Effector memory CD4-positive, alpha-beta T cell (primary cell): ENCODE data around the gene SLF2.

Experiments used
- DNase-seq, 3 donors: peaks; one replicate each; pipeline ENCODE4 v3.0.0-alpha.2; 2020
- H3K27ac ChIP-seq: 2 replicates; pipeline ENCODE4 v1.7.0; 2013; ENCODE audit warnings: mild to moderate bottlenecking, low read length, moderate library complexity; ENCODE audit not compliant: insufficient read depth, poor library complexity, severe bottlenecking
- H3K27me3 ChIP-seq: replicated peaks from 2 replicates; pipeline ENCODE4 v1.7.0; 2013; ENCODE audit warnings: mild to moderate bottlenecking, low read length; ENCODE audit not compliant: insufficient read depth, control insufficient read depth, poor library complexity, severe bottlenecking
- H3K36me3 ChIP-seq: 2 replicates; pipeline ENCODE4 v1.7.0; 2013; ENCODE audit warnings: mild to moderate bottlenecking, low read length, moderate library complexity; ENCODE audit not compliant: control insufficient read depth, insufficient read depth
- H3K4me1 ChIP-seq: 2 replicates; pipeline ENCODE4 v1.7.0; 2013; ENCODE audit warnings: low read length, mild to moderate bottlenecking; ENCODE audit not compliant: control insufficient read depth, insufficient read depth, poor library complexity, severe bottlenecking
- H3K4me3 ChIP-seq: 2 replicates; pipeline ENCODE4 v1.7.0; 2013; ENCODE audit warnings: low read length, low read depth, mild to moderate bottlenecking; ENCODE audit not compliant: insufficient read depth, poor library complexity, severe bottlenecking
- H3K9me3 ChIP-seq: 2 replicates; pipeline ENCODE4 v1.7.0; 2013; ENCODE audit warnings: mild to moderate bottlenecking, low read length, moderate library complexity; ENCODE audit not compliant: control insufficient read depth

The SLF2 gene

DNA sequence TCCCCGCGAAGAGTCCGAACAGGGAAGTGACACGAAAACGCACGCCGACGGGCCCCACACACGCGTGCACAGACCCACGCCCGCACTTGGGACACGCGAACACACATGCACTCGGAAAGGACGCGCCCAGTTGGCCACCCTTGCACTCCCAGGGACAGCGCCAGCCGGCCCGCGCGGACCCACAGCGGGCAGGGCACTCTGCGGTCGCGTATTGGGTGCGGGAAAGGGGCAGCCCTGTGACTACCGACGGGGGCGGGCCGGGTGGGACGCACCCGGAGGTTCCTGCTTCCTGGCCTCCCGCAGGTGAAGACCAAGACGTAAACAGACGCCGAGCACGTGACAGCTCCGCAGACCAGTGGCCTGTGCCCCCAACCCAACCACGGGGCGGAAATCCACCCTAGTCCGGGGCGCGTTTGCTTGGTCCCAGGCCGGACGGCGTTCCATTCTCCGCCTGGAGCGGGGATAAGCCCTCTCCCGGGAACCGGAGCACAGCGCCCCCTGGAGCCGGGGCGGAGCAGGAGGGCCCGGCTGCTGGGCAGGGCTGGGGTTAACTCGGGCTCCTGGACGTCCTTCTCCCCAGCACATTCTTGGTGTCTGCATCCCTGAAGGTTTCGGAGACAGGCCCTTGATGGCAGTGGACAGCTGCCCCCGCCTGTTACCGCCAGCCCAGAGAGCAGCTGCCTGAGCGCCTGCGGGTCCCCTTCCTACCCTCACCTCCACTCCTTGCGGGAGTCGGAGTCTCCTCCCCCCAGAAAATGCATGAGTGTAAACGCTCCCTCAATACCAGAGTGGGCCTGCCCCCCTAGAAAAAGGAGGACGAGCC is 84.8 kb downstream of the SLF2 start:
- peaks cover 28% of the 10 kb centered on the region for H3K4me1 ChIP-seq

DNA sequence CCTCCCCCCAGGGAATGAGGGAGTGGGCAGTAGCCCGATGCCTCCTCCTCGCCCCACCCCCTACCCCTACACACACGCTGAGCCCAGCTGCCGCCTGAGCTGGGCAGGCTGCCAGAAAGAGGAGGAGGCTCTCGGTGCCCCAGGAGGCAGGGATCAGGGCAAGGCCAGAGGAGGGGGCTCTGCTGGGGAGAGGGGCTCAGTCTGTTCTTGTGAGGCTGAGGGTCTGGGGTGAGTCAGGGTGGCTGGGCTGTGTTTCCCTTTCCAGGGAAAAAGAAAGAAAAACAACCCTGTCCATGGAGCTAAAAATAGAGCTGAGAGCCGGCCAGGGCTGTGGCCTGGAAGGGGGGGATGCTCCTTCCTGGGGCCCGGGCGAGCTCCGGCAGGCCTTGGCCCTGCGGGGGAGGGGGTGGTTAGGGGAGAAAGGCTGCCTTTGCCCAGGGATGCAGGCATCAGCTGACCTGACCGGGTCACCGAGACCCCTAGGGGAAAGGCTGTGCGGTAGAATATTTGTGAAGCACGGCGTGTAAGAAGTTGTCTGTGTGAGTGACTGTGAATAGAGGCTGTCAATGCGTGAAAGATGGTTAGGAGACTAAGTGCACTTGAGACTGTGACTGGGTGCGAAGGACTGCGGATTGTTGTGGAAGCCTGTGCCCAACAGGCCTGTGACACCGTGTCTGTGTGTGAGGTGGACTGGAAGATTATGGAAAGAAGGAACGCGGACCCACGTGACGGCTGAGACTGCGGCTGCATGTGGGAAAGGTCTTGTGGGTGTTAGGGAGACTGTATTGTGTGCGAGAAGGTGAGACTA is 85.6 kb downstream of the SLF2 start:
- Histone ChIP-seq H3K27ac (peak overlapping the region; percentile 84), H3K4me1 (peaks cover 28% of the 10 kb centered on the region), H3K36me3 (peaks cover 8% of the 10 kb centered on the region), H3K4me3 (peak overlapping the region; percentile 93), H3K27me3 (no peaks in the 10 kb centered on the region), H3K9me3 (no peaks in the 10 kb centered on the region)
- DNase-seq, result peak in 2 of 3 donors; percentile 48 to 54

More for the DNA sequence above, 84.8 kb downstream of the SLF2 start:
- peak overlapping the region; percentile 93 for H3K4me3 ChIP-seq
- H3K27ac ChIP-seq, result peak overlapping the region; percentile 84
- H3K9me3 ChIP-seq, result no peaks in the 10 kb centered on the region
- no peaks in the 10 kb centered on the region for H3K27me3 ChIP-seq
- peaks cover 8% of the 10 kb centered on the region for H3K36me3 ChIP-seq
- peak; percentile 46 to 67 (median 55) for DNase-seq

DNA sequence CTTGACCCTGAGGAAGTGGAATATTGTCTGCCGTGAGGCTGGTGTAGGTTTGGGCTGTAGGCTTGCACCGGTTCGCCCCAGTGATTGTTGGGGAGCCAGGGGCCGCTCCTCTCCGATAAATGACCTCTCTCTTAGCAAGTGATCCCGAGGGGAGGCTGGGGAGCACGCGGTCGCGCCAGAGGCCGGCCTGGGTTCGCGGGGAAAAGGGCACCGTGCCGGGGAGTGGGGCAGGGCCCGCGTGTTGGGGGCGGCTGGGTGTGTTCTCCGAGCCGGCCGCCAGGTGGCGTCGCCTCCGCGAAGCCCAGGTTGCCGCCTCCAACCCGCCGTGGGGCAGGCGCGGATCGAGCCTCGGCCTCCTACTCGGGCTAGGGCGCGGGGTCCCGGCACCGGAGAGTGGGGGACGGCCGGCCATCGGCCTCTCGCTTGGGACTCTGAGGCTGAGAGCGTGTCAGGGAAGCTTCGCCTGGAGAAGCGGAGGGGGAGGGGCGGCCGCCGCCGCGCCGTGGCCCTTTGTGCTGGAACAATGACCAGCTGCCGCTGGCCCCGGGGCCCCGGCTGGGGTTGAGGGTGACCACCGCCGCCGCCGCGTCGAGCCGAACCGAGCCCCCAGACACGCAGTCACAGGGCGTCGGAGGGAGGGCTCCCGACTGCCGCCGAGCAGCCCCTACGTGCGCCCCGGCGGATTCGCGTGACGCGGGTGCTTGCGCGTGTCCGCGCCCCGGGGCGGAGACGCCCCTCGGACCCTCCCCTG is 86.4 kb downstream of the SLF2 start:
- H3K4me3 ChIP-seq, result peak overlapping the region; percentile 93
- peaks cover 28% of the 10 kb centered on the region for H3K4me1 ChIP-seq
- peak; percentile 55 to 66 (median 56) for DNase-seq
- H3K27me3 ChIP-seq, result no peaks in the 10 kb centered on the region
- H3K9me3 ChIP-seq, result no peaks in the 10 kb centered on the region
- peak overlapping the region; percentile 84 for H3K27ac ChIP-seq
- peaks cover 6% of the 10 kb centered on the region for H3K36me3 ChIP-seq

DNA sequence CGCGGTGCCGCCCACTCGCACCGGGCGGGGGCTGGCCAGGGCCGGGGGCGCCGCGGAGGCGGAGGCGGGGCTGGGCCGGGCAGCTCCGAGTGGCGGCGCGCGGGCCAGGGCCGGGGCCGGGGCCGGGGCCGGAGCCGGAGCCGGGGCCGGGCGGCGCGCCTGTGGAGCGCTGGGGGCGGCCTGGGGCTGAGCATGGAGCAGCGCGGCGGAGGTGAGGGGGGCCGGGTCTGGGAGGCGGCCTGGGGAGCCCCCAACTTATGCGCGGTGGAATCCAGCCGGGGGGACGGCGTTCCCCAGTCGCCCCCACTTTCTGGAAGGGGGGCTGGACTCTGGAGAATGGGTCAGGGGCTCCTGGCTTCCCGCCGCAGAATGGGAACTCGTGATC is 87.0 kb downstream of the SLF2 start, which contains the start of gene LZTS2:
TSS of gene LZTS2 (plus strand) at position 67 of the 385 bp plus-strand sequence. CDS start 2,731 bp downstream, outside the sequence.
- peak within 1 kb of the TSS; percentile 84 for H3K27ac ChIP-seq
- peaks cover 6% of the 10 kb centered on the region for H3K36me3 ChIP-seq
- DNase-seq, result no peak
- H3K27me3 ChIP-seq, result no peaks in the 10 kb centered on the region
- peak within 1 kb of the TSS; percentile 93 for H3K4me3 ChIP-seq
- H3K4me1 ChIP-seq, result peaks cover 28% of the 10 kb centered on the region
- H3K9me3 ChIP-seq, result no peaks in the 10 kb centered on the region

DNA sequence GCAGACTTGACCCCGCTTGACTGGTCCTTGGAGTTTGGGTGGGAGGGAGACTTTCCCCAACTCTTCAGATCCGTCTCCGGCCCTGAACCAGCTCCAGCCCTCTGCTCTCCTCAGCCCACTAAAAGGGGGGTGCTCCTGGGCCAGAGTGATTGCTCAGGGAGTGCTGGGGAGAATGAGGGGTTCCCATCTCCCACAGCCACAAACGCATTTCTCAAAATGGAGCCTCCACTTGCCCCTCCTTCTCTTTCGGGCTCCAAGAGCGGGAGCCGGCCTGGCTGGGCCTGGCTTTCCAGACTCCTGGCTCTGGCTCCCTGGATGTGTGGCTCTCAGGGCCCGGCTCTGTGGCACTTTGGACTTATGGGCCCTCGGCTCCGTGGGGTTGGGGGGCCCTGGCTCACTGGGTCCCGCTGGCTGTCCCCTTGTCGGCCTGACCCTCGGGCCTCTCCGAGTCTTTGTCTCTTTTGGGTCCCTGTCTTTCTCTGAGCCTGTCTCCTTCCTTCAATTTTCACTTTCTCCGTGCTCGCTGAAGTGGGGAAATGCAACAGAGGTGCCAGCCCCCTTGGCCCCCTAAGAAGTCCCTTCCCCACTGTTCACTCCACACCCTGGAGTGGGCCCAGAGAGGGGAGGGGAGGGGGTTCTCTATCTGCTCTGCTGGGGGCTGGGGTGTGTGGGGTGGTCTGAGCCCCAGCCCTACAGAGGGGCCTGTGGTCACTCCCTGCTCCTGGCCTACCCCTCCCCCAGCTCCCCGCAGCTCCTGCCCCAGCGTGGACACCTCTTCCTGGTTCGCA is 87.6 kb downstream of the SLF2 start:
- H3K36me3 ChIP-seq, result peaks cover 9% of the 10 kb centered on the region
- H3K27ac ChIP-seq, result no peak overlapping the region
- peak overlapping the region; percentile 35 for H3K4me3 ChIP-seq
- H3K27me3 ChIP-seq, result no peaks in the 10 kb centered on the region
- DNase-seq, result no peak
- H3K9me3 ChIP-seq, result no peaks in the 10 kb centered on the region
- peaks cover 28% of the 10 kb centered on the region for H3K4me1 ChIP-seq

DNA sequence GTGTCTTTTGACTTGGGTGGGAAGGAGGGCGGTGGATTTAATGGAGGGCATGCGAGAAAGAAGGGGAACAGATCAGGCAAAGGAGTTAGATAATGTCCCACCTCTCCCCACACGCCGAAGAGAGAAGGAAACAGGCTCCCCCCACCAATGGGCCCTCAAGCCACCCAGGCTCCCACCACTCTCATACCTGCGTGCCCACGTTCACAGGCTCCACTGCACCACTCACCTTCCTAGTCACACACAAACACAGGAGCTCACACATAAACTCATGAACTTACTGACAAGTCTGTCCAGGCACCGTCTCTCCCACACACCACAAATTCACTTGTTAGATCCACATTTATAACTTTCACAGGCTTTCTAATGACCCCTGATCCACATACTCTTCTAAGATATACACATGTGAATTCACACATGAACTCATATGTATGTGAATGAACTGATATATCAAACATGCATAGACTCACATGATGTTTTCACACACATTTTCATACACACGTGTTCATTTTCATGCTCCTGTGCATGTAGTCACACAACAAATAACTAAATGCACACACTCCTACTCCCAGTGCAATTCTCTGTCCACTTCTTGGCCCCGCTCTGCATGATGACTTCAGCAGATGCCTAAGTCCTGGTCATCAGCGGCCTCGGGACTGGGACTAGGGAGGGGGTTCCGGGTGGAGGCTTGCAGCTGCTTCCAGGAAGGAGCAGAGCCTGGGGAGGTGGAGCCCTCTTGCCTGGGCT is 88.3 kb downstream of the SLF2 start:
- H3K27me3 ChIP-seq, result no peaks in the 10 kb centered on the region
- H3K9me3 ChIP-seq, result no peaks in the 10 kb centered on the region
- H3K36me3 ChIP-seq, result peaks cover 12% of the 10 kb centered on the region
- H3K4me3 ChIP-seq, result no peak overlapping the region
- H3K4me1 ChIP-seq, result peaks cover 28% of the 10 kb centered on the region
- H3K27ac ChIP-seq, result no peak overlapping the region
- DNase-seq, result no peak

DNA sequence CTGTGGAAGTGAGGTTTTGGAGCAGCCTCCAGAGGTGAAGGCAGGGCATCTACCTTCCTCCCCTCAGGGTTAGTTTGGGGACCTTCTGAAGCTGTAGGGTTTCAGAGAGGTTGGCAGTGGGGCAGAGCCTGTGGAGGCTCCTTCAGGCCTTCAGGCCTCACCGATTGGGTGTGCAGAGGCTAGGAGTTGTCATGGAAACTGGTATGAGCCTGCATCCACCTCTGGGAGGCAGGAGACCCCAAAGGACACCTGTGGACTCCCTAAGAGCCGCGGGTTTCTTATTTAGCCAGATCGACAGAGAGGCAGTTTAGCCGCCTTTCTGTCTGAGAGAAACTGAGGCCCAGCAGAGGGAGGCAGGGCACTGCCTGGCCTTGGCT is 88.9 kb downstream of the SLF2 start:
- Histone ChIP-seq H3K9me3 (no peaks in the 10 kb centered on the region), H3K4me1 (peaks cover 24% of the 10 kb centered on the region), H3K27ac (no peak overlapping the region), H3K36me3 (peaks cover 12% of the 10 kb centered on the region), H3K27me3 (no peaks in the 10 kb centered on the region), H3K4me3 (no peak overlapping the region)
- no peak for DNase-seq

DNA sequence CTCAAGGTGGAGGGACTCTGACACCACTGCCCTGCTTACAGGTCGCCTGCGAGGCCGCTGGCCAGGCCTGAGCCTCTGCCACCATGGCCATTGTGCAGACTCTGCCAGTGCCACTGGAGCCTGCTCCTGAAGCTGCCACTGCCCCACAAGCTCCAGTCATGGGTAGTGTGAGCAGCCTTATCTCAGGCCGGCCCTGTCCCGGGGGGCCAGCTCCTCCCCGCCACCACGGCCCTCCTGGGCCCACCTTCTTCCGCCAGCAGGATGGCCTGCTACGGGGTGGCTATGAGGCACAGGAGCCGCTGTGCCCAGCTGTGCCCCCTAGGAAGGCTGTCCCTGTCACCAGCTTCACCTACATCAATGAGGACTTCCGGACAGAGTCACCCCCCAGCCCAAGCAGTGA is 89.7 kb downstream of the SLF2 start:
- H3K4me3 ChIP-seq, result no peak overlapping the region
- no peaks in the 10 kb centered on the region for H3K9me3 ChIP-seq
- no peak overlapping the region for H3K27ac ChIP-seq
- H3K4me1 ChIP-seq, result peaks cover 19% of the 10 kb centered on the region
- peaks cover 12% of the 10 kb centered on the region for H3K36me3 ChIP-seq
- no peaks in the 10 kb centered on the region for H3K27me3 ChIP-seq
- DNase-seq, result no peak
